Activated CD4-positive, CD25-positive, alpha-beta regulatory T cell treated with anti-CD3 and anti-CD28 coated beads, Interleukin-2, amount 50 U/mL, for 24 hours (primary cell): ENCODE measurements around the gene SLC39A5.
A peak's percentile ranks its signal among the peaks of the same experiment; 100 is the strongest.

ENCODE experiments used
- ATAC-seq, 2 donors: fragments of 150-1000 bp; cut with Tn5 transposase; one replicate each; pipeline ENCODE4 v1.10.0; 2021; ENCODE audit warnings: mild to moderate bottlenecking in 1 of 2, moderate library complexity in 1 of 2

The SLC39A5 gene

DNA sequence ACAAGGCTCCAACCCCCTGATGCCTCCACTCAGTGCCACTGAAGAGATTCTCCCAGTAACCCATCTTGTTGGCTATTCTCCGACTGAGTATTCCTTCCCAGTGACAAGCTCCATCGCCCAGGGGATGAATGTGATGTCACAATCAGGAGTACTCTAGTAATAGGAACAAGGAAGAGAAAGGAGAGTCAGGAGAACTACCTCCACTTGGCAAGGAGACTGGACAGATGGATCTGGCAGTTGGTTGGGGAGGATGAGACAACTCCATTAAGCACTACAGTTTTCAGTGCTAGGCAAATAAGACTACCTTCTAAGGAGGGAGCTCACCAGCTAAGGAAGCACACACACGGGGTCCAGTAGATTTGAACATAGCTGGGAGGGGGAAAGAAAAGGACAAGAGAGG, 13.4 kb upstream of the SLC39A5 start:
- no peak for ATAC-seq

DNA sequence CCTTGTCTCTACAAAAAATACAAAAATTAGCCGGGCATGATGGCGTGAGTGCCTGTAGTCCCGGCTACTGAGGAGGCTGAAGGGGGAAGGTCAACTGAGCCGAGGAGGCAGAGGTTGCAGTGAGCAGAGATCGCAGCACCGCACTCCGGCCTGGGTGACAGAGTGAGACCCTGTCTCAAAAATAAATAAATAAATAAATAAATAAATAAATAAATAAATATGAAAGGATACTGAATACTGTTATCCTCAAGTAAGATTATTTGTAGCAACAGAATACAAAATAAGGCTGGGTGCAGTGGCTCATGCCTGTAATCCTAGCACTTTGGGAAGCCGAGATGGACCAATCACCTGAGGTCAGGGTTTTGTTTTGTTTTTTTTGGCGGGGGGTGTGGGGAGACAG, 10.0 kb upstream of the SLC39A5 start:
- ATAC-seq, result no peak

DNA sequence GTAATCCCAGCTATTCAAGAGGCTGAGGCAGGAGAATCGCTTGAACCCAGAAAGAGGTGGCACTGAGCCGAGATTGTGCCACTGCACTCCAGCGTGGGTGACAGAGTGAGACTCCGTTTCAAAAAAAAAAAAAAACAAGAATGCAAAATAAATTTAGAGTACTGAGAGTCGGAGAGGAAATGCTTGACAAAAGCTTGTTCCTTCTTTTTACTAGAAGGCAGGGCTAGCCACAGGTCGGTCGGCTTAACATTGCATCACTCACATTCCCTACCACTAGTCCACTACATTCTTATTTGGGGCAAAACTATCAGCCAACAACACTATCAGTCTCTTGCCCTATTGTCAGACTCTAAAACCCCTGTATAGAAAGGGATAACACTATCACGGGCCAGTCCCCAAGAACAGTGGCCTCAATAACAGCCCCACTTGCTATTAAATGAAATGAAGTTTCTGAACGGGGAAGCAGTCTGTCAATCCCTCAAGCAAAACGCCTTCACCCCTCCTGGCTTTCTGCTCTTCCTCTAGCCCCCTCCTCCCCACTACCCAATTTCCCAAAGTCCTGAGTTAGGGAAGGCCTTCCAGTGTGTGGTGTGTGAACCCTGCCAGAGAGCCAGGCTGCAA, 9.1 kb upstream of the SLC39A5 start:
- no peak for ATAC-seq

DNA sequence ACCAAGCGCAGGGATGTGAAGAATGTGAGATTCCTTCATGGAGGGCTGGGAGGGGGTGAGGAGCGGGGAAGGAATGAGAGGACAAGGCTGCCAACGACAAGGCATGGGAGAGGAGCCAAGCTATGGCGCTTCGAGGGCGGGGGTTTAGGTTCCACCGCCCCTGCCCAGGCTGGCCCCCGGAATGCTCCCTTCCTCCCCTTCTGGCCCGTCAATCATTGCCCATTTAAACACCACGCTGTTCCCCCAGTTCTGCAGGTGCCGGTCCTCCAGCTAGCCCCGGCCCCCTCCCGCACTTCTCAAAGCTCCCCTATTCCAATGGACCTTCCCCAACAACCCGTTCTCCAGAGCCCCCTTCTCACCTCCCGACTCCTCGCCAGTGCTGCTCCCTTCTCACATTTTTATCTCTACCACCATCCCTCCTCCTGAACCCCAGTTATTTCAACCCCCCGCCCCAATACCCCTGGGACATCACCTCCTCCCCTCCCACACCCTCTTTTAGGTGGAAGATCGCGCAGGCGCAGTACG, 8.6 kb upstream of the SLC39A5 start:
- ATAC-seq, result peak; percentile 12 to 19

DNA sequence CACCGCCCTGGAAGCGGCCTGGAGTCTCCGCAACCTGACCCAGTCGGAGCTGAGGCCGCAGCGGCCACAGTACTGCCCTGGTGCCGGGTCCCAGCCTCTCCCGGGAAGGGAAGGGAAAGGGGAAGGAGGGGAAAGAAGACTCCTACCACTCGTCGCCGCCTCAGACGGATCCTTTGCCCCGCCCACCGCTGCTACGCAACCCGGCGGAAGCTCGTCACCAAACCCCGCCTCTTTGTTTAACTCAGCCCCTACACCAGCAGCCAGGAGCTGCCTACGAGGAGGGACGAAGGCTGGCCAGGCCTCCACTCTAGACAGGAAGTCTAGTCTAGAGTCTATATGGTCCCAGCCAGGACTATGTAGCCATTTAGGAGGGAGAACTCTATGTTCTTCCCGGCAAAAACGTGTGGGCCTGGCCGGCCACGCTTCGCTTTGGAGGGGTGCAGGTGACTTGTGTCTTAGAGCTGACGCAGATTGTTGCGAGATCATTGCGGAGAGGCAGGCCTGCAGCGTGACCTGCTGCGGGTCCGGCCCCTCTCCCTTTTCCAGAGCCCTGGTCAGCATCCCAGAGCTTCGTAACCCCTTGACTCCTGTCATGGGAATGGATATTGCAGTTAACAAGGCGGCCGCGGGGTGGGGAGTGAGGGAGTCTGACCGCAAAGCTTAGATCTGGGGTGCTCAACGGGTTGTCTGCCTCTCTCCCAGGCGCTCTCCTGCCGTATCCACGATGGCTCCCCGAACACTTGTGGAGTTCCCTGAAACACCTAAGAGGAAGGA, 7.9 kb upstream of the SLC39A5 start, which contains the start of gene RNF41:
Gene RNF41 (minus strand): TSS at position 166 of the 774 bp plus-strand sequence. CDS start 7,875 bp downstream, outside the sequence.
- peak; percentile 82 to 83 for ATAC-seq

DNA sequence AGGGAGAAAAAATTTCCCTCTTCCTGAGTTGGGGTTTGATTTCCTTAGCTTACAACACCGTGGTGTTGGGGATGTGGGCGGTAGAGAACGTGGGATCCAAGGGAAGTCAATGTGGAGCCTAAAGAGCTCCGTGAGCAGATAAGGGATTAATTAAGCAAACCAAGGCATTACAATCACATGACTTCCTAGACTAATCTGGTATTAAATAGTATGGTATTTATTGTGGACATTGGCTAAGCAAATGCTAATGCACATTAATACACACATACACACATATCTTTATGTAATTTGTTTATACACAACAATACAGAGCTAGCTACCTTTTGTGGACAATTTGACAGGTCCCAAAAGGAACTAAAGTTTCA, 7.3 kb upstream of the SLC39A5 start:
- ATAC-seq, result no peak

DNA sequence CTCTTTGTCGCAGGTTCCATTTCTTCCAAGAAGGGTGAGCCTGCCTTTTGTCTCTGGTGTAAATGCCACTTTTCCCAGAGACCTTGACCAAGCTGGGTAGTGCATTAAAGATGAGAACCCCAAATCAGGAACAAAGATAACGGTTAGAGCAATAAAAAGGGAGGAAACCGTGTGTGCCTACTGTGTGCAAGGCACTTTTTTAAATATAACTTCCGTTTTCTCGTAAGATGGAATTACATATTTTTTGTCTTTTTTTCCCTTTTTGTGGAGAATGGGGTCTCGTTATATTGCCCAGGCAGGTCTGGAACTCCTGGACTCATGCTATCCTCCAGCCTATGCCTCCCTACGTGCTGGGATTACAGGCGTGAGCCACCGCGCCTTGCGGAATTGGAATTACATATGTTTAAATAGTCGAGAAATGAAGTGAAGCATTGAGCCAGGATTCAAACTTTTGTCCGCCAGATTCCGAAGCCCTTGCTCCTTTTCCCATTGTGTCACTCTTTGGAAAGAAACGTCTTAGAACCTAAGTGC, 6.2 kb upstream of the SLC39A5 start:
- no peak for ATAC-seq

DNA sequence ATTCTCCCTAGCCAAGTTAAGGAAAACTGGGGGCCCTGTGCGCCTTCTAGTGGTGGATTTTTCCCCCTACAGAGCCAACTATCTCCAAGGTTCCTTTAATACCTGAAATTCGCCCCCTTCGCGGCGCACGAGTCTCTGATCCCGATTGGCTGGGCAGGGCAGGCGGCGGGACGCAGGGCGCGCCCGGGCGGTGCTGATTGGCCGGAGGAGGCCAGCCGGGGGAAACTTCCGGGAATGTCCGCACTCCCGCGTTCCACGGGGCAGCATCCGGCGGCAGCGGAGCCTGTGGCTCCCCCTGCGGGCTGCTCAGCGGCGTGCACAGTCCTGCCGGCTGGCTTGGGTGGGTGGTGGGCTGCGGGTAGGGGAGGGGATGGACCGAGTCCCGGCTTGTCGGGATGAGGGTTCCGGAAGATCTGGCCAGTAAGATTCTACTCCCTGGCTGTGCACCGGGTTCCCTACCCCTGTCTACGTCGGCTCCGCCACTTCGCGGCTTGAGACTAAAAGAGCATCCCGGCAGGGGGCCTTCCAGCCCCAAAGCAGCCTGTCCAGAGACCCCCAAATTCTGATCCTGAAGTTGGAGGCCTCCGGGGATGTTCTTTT, 5.6 kb upstream of the SLC39A5 start, which contains the start of gene NABP2:
Gene NABP2 (plus strand): TSS at position 241 of the 600 bp plus-strand sequence. CDS start 515 bp downstream, outside the sequence.
- ATAC-seq, result peak; percentile 89 to 90

DNA sequence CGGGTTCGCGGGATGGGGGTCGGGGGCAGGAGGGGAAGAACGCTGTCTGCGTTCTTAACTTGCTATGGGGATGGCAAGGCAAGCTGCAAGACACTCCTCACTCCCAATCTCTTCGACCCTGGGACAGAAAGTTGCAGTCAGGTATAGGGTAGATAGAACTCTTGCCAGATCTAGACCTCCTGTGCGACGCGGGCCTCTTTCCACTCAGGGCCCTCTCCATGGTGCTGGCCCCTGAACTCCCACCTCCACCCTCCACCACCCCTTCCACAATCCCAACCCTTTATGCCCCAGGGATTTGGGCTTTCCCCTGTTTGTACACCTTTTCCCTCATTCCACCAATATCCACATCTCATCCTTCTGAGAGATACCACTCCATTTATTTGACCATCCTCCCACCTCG, 4.9 kb upstream of the SLC39A5 start:
- ATAC-seq, result no peak

DNA sequence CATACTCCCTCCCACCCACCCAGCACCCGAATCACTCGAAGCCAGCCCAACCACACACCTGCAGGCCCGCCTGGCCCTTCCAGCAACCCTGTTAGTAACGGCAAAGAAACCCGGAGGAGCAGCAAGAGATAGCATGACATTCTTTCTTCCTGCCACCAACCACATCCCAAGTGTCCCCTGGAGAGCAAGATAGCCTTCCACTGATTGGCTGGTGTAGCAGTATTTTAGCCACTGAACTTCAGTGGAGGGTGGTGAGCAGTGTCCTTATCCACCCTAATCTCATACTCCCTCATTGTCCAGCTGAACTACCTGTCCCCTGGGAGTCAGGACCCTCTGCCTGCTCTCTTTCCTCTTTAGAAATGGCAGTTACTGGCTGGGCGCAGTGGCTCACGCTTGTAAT, 769 bp upstream of the SLC39A5 start:
- no peak for ATAC-seq

DNA sequence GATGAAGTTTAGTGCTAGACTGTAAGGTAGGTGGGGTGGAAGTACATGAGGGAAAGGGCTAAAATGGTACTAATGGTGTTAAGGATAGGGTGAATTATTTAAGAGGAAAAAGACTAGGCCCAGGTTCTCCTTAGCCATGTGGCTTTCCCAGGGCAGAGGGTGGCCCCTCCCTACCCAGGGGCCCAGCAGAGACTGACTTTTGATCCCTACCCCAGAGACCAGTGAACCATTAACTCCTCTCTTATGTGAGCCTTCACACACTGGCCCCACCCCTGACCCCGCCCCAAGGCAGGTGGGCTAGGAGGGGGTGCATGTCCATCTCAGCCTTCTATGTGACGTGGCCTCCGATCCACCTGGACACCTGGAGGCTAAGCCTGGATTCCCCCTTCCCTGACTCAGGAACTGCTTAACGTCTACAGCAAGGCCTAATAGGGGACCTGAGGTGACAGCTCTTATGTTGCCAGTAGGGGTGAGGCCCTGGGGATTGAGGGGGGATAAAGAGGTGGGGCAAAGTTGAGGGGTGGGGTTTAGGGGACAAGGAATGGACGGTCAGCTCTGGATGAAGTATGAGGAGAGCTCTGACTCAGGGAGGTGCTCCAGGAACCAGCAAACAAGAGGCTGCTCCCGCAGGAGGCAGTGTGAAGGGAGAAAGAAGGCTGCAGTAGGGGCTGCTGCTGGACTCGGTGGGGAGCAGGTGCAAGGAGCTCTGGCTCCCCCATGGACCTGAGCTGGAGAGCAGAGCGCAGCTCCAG, 757 bp downstream of the SLC39A5 start:
- ATAC-seq, result no peak

DNA sequence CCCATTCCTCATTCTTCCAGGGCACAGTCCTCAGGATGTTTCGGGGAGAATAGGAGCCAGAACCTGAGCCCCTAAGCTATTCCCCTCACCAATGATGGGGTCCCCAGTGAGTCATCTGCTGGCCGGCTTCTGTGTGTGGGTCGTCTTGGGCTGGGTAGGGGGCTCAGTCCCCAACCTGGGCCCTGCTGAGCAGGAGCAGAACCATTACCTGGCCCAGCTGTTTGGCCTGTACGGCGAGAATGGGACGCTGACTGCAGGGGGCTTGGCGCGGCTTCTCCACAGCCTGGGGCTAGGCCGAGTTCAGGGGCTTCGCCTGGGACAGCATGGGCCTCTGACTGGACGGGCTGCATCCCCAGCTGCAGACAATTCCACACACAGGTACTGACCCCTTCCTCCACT, 1.3 kb downstream of the SLC39A5 start:
- ATAC-seq, result no peak

DNA sequence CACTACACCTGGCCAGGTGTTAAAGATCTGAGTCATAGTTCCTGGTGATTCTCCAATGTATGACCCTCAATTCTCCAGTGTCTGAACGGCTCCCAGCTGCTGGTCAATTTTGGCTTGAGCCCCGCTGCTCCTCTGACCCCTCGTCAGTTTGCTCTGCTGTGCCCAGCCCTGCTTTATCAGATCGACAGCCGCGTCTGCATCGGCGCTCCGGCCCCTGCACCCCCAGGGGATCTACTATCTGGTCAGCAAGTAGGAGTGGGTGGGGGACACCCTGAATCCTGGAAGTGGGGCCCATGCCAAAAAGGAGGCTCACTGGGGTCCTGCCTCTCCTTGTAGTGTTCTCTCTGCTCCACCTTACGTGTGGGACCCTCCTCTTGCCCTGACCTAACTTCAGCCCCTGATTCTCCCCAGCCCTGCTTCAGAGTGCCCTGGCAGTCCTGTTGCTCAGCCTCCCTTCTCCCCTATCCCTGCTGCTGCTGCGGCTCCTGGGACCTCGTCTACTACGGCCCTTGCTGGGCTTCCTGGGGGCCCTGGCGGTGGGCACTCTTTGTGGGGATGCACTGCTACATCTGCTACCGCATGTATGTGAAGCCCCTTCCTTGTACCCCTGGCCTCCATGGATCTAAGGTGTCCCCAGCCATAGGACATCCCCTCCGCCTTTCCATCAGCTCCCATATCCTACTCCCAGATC, 5.0 kb downstream of the SLC39A5 start:
- ATAC-seq, result no peak

DNA sequence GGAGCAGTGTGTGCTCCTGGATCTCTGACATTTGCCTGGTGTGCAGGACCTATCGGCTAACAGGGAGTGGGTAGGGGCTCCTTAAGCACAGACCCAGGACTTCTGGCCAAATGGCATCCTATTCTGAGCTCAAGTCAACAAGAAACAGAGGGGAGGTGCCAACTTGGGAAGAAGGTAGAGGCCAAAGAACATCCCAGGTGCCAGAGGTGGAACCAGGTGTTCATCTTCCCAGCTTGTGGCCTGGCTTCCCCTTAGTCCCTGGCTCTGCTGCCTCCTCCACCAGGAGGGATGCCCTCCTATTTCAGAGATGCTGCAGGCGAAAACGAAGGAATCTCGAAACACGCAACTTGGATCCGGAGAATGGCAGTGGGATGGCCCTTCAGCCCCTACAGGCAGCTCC, 6.2 kb downstream of the SLC39A5 start:
- ATAC-seq, result no peak

DNA sequence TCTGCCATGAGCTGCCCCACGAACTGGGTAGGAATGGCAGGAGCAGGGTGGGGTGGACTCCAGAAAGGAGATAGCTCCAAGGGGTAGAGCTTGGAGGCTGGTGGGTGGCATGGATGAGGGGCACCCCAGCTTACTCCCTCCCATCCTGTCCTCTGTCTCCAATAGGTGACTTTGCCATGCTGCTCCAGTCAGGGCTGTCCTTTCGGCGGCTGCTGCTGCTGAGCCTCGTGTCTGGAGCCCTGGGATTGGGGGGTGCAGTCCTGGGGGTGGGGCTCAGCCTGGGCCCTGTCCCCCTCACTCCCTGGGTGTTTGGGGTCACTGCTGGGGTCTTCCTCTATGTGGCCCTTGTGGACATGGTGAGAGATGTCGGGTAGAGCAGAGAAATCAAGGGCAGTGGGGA, 7.1 kb downstream of the SLC39A5 start:
- ATAC-seq, result no peak

DNA sequence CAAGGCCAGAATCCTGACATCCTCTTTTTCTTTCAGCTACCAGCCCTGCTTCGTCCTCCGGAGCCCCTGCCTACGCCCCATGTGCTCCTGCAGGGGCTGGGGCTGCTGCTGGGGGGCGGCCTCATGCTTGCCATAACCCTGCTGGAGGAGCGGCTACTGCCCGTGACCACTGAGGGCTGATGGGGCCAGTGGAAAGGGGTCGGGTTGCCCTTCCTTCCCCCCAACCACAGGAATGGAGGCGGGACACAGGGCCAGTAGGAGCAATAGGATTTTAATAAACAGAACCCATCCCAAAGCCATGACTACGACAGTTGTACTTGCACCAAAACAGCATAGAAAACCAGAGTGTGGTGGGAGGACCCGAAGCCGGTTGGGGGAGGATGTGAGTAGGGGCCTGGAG, 7.7 kb downstream of the SLC39A5 start:
- ATAC-seq, result no peak

DNA sequence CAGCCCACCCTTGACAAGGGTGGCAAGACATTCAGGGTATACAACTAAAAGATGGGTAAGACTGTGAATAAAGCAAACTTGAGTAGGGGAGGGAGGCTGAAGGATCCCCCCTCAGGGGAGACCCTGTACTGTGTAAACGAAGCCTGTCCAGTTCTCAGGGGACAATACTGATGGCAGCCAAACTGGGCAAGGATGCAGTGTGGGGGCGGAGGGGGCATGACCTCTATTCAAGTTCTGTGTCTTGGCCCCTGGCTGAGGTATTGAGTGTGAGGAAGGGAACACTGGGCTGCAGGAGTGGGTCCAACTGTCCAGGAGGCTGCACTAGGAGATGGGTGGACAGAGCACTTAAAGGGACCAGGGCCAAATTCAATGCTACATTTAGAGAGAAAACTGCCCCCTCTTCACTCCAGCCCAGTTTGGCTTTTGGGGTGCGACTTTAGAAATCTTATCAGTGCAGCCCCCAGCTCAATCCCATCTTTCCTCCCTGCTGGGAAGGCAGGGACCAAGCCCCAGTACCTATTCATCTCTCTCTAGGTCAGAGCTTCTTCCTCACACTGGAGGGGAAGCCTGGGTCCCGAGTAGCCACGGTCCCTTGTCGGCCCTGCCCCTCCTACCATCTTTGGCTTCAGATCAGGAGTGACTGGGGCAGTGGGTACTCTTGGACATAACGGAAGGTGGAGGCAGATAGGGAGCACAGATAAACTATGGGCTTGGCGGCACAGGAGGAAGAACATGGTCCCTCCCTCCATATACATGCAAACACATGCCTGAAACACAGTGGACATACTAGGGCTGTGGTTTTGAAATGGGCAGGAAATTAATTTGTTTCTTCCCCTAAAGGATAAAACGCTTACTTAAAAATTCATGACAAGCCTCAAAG, 11.8 kb downstream of the SLC39A5 start:
- no peak for ATAC-seq

DNA sequence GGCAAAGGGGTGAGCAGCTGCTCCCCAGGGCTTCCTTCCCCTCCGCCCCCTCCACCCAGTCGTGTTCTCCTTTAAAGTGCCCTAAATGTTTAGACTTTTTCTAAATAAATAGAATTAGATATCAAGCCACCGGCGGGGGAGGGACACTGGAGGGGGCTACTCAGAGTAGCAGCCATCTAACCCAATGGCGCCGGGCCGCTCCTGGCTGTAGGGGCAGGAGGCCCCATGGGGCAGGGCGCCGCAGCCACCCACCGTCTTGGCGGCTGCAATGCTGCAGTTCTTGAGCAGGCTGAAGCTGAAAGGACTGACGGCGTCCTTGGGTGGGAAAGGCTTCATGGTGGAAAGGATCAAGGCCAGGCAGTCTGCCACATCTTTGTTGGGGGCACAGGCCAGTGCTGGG, 13.1 kb downstream of the SLC39A5 start:
- no peak for ATAC-seq

DNA sequence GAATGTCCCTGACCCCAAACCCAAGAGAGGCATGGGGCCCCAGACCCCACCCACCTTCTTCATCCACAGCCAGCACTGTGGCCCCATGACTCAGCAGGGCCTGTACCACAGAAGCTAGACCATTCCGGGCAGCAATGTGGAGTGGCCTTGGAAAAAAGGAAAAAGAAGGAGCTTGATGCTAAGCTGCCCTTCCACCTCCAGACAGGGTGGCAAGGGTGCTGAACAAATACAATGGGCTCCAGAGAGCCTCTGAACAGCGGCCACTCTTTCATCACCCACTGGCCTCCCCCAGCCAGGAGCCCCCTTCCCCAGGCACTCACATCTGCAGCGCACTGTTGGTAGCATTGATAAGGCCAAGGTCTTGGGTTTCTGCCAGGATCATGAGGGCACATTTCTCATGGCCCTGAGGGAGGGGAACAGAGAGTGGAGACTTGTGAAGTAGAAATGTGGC, 13.9 kb downstream of the SLC39A5 start:
- ATAC-seq, result no peak

DNA sequence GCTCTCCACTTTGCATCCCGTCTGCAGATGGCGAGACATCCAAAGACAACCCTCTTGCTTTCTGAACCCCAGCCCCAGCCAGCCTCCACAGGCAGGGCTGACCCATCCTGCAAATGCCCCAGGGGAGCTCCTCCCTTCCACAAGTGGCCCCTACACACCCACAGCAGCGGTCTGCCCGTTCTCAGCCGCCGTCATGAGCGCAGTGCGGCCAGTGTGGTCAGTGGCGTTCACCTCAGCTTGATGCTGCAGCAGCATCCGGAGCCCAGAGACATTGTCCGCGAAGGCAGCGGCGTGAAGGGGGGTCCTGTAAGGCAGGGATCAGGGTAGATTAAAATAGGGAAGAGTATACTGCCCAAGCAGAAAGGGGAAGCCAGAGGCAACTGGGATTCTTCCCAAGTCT, 14.6 kb downstream of the SLC39A5 start:
- no peak for ATAC-seq

DNA sequence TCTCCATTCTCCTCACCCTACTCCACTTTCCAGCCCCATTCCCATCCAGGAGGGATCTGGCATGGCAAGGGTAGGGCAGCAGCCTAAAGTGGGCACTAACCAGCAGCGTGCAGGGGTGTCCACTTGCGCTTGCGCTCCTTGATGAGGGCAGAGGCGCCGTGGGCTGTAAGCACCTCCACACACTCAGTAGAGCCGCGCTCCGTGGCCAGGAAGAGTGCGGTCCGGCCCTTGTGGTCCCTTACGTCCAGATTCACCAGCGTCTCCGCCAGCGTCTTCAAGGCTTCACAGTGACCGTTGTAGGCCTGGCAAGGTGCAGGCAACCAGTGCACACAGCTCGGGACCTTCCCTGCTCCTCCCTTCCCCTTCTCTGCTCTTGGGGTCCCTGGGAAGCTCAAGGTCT, 18.1 kb downstream of the SLC39A5 start:
- ATAC-seq, result no peak
